GM19397 (cell line): ENCODE results near the gene MICAL1.

Source experiments
- ATAC-seq: cut with Tn5 transposase; IDR thresholded peaks from one replicate; pipeline ENCODE4 v1.9.1; 2021; ENCODE audit warnings: mild to moderate bottlenecking, moderate library complexity; ENCODE audit not compliant: unreplicated experiment

The MICAL1 gene

DNA sequence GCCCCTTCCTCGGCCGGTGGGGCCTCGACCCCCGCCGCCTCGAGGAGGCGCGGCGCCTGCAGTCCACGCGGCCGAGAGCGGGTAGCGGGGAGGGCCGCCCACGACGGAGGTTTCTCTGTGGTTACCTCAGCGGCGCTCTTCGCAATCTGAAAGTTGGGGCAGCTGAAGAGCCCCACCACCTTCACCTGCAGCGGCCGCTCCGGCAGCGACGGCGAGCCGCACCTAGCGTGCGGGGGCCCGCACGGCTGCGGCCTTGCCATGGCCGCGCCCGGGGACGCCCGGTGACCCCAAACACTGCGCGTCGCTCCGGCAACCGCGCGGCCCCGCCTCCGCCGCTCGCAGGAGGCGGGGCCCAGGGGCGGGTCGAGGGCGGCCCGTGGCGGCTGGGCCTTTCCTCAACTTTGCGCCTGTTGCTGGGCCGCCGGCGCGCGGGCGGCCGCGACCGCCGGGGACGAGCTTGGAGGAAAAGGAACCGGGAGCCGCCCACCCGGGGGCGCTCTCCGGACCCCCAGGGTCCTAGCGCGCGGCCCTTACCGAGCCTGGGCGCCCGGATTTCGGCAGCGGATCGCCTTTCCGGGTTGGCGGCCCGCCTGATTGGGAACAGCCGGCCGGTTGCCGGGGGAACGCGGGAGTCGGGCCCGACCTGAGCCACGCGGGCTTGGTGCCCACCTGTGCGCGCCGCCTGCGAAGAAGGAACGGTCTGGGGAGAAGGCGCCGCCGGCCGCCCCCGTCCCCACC, 15.1 kb downstream of the MICAL1 start, which contains the start of the genes PPIL6 and SMPD2:
Gene PPIL6, minus strand, starts transcription at position 298 of the 738 bp plus-strand sequence. Its CDS starts 38 bp downstream, at position 260.
Gene SMPD2, plus strand, starts transcription at position 394 of the 738 bp plus-strand sequence. CDS start 398 bp downstream, outside the sequence.
- ATAC-seq = peak; percentile 94

DNA sequence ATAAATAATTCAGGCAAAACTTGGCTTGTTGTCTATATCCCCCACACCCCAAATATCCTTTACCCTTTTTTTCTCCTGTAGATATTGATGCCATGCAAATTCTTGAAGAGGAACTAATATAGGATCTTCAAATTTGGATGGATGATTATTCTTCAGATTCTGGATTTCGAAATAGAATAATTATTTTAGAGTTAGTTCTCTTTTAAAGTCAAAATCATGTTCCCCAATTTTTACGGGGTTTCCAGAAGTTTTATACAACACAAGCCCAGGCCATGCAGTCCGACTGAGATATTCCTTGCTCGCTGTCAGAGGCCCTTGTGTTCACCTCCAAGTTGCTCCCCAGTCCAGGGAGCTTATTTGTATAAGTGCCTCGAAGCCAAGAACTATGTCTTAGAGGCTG, 19.5 kb downstream of the MICAL1 start:
- ATAC-seq = no peak

DNA sequence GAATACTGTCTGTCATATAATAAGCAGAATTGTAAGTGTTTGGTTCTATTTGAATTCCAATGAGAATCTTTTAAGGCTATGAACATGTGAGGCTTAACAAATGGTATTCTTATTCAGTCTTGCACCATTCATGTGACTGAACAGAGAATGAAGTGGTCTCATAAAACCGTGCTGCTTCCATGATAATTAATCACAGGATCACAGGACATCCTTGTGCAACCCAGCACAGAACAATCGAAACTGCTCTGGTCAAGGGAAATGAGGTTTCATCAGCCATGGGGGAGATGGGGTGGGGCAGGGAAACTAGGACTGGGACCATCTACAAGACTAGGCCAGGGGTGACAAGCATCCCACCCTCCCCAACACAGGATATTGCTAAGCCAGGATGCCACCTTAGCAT, 21.1 kb downstream of the MICAL1 start:
- no peak for ATAC-seq

DNA sequence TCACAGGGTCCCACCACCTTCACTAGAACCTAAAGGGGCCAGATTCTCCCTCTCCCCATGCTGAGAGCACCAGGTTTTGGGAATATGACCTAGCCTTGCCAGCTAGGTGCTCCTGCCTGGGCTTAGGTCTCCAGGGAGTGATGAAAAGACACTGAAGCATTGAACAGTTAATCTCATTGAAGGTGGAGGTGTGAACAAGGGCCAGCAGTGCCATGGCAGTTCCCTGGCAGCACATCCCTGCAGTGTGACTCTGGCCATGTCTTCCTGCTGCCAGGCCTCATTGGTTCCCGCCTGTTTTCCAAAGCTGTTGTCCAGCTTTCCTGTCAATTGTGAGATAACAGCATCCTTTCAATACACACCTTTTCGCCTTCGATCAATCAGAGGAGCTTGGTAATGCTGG, 26.1 kb downstream of the MICAL1 start:
- no peak for ATAC-seq

DNA sequence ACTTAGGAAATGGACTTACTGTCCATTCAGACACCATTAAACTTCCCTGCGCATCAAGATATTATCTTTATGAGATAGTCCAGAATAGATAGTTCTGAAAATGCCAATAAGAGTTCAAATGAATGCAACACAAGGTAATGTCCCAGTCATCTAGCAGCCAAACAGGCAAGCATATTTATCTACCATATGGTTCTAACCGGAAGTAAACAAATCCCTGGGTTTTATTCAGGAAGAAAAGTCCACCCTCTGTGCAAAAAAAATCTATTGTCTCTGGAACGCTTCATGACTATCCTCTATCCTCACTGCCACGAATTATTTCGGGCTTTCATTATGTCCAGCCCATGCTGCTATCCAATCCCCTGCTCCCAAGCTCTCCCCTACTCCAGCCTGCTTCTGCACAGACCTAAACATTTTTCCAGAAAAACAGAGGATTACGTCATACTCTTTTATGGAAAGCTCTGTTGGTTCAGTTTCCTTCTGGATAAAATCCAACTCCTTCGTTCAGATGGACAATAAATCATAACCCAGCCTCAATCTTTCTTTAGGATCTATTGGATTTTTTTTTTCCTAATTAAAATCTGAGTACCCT, 26.6 kb downstream of the MICAL1 start:
- no peak for ATAC-seq

DNA sequence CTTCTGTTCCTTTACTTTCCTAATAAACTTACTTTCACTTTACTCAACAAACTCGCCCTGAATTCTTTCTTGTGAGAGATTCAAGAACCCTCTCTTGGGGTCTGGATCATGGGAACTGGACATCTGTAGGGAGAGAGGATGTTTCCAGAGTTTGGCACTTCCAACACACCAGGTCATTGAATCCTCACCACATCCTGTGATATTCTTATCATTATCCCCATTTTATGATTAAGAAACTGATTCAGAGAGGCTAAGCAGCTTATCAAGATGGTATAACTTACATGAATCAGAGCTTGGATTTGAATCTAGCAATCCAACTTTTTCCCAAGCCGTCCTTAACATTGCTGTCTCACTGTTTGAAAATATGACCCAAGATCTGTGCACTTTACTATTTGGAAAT, 30.6 kb downstream of the MICAL1 start:
- ATAC-seq = no peak

DNA sequence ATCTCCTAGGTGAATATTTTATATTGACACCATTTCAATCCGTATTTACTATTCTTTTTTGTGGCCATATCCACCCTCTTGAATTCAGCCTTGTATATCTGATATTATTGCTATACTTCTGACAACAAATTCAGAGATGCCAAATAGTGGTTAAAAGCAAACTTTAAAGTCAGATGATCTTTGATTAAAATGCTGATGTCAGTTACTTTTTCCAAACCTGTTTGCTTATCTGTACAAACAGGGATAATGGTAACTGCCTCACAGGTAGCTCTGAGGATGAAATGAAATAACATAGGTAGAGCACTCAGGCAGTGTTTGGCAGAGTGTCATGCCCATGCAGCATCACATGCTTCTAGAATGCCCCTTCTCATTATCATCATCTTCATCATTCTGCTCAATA, 34.4 kb downstream of the MICAL1 start:
- ATAC-seq = no peak

DNA sequence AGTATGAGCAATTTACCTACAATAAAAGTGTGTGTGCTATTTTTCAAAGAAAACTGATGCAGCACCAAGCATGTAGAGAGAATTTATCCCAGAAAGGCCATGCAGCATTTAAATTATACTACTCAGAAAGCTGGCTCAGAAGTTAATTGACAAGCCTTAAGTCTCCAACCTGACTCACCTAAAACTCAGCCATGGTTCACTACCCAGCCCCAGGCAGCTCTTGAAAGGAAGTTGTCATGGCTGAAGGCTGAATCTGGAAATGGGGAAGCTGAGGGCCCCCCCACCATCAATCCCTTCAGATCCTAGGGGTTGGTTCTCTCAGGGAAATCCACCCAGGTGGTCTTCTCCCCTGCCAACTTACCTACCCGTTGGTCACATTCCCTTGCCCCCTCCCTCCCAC, 34.8 kb downstream of the MICAL1 start:
- no peak for ATAC-seq

DNA sequence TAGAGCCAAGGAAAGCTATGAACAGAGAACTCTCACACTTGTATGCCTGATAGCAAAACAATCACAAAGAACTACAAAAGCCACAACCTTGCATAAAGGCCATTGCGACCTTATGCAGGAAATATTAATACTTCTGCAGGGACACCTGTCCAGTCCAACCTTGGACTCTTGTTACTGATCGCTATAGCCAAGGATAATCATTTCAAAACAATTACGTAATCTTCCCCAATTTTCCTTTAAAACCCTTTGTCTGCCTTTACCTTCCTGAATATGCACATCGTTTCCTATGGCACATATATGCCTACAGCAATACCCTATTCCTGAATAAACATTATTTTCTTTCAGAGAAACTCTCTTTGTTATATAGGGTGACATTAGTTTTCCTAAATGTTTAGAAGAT, 37.9 kb downstream of the MICAL1 start:
- ATAC-seq = no peak

DNA sequence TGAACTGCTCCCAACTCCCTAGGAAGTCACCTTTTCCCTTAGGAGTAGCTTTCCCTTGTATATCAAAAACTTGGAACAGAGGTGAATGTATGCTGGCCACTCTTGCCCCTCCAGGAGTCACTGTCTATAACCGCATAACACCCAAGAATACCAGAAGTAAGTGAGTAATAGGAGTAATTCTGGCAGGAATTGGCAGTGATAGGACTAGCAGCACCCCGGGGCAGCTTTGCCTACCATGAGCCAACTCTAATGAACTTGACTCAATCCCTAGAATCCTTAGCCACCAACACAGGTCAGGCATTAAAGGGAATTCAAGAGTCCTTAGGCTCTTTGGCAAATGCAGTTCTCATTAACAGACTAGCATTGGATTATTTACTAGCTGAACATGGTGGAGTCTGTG, 44.5 kb downstream of the MICAL1 start:
- no peak for ATAC-seq

DNA sequence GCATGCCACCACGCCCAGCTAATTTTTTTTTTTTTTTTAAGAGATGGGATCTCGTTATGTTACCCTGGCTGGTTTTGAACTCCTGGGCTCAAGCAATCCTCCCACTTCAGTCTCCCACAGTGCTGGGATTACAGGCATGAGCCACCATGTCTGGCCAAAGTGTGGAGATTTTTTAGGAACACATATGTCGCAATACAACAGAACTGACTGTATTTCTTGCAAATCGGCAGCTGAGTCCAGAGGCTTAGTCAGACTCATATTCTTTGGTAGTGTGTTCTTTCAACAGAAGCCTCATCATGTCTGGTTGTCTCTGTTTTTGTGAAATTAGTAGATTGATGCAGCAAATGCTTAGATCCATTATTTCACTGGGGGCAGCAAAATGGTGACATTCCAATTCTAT, 49.4 kb downstream of the MICAL1 start:
- no peak for ATAC-seq

DNA sequence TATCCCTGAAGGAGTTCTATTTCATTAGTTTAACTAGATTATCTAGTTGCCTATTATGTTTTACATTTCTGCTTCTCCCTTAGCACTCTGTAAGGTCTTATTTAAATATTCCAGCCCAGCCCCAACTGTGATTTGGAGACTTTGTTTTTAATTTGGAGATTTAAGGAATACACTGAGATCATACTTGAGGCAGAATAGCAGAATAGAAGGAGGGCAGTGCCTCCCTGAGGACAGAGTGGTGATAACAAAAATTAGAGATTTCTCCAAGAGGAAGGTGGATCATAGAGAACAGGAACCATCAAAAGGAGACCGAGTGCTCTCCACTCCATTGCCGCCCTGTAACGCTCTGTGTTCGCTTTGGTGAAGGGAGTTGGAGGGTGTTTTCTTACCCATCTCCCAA, 58.6 kb downstream of the MICAL1 start:
- no peak for ATAC-seq

DNA sequence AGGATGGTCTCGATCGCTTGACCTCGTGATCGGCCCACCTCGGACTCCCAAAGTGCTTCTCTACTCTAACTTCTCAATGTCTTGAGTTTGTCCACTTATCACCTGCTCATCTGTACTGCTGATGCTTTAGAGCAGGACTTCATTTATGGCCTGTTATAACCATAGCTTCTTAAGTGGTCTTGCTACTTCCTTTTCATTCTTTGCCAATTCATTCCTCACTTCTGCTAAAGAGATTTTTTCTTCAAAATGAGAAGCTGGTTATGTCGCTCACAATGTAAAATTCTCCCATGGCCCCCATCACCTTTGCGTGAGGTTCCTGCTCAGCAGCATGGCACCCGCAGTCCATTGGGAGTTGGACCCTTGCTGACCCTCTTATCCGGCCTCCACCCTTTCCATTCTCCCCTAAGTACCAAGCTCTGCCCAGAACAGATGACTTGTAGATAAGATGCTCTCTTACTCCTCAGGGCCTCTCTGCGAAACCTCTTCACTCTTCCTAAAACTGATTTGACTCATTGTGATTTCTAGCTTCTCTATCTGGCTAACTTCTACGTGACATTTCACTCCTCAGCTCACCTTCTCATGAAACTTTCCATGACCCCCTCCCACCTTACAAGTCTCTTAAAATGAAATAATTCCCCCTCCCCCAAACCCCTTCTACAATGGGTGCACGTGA, 59.4 kb downstream of the MICAL1 start:
- ATAC-seq = no peak
